Kidney (tissue), 14 donors: ENCODE measurements around the gene ZNF764. TPM values are rescaled to one million over a fixed set of nuclear protein-coding genes. Genes with fewer than 3 reads are reported as not detected.

Experiments used
- DNase-seq, 5 donors: peaks; one replicate each; pipeline ENCODE4 v3.0.0-alpha.2; 2013 to 2020
- FAIRE-seq: peaks from 2 replicates; lab custom pipeline; 2012; peaks lifted over from hg19 to GRCh38; lab: Jason Lieb, UNC
- H3K27ac ChIP-seq, 2 donors: one replicate each; pipeline ENCODE4 v1.7.0; 2013; ENCODE audit warnings: low read depth in 2 of 2, low read length in 2 of 2, inconsistent platforms in 1 of 2
- H3K27me3 ChIP-seq: one replicate; pipeline ENCODE4 v1.7.1; 2013; ENCODE audit warnings: low read length, inconsistent platforms; ENCODE audit not compliant: control insufficient read depth, insufficient read depth
- H3K36me3 ChIP-seq, 3 donors: one replicate each; pipeline versions ENCODE4 v1.7.0 to v1.7.1; 2013; ENCODE audit warnings: low read length in 3 of 3, control low read depth in 1 of 3, inconsistent platforms in 1 of 3; ENCODE audit not compliant: insufficient read depth in 3 of 3, control insufficient read depth in 2 of 3
- H3K4me1 ChIP-seq, 3 donors: one replicate each; pipeline versions ENCODE4 v1.7.0 to v1.7.1; 2013; ENCODE audit warnings: low read length in 3 of 3, inconsistent platforms in 1 of 3, low read depth in 1 of 3; ENCODE audit not compliant: control insufficient read depth in 2 of 3, insufficient read depth in 2 of 3
- H3K4me3 ChIP-seq, 3 donors: one replicate each; pipeline versions ENCODE4 v1.7.0 to v1.8.1; 2013; ENCODE audit warnings: low read length in 3 of 3, control low read depth in 1 of 3, inconsistent platforms in 1 of 3
- H3K9ac ChIP-seq, 3 donors: one replicate each; pipeline versions ENCODE4 v1.7.0 to v1.7.1; 2013; ENCODE audit warnings: low read length in 3 of 3, control low read depth in 1 of 3, inconsistent platforms in 1 of 3
- H3K9me3 ChIP-seq, 3 donors: one replicate each; pipeline versions ENCODE4 v1.7.0 to v1.7.1; 2013; ENCODE audit warnings: low read length in 3 of 3, control low read depth in 1 of 3, inconsistent platforms in 1 of 3; ENCODE audit not compliant: control insufficient read depth in 2 of 3, insufficient read depth in 1 of 3
- intact Hi-C: fragments of 100-400 bp; cut with DNase I; formaldehyde crosslinking; loops from one replicate; pipeline ENCODE4 v1.11.1; 2022
- microRNA-seq: library from miRNA; unstranded; fragments of <30 nt; microRNA quantifications from one replicate; pipeline ENCODE4 v1.2.0, GENCODE V29; 2020
- polyA plus RNA-seq: library from polyadenylated mRNA; stranded (reverse); fragments of 350-450 nt; fragmentation: Illumina TruSeq; extraction: RNeasy Lipid Tissue Mini Kit (QIAGEN cat#74804); gene quantifications from one replicate; pipeline ENCODE4 v1.2.3, GENCODE V29; 2014; ENCODE audit warnings: low read depth, low replicate concordance; ENCODE audit not compliant: insufficient read depth
- total RNA-seq: library from RNA; stranded (reverse); fragmentation: NEBNext Ultra II Directional; extraction: Animal tissue kit (Norgen Biotek cat#: 25700); gene quantifications from one replicate; pipeline ENCODE4 v1.2.1, GENCODE V29; 2021
- TF ChIP-seq, protein P1 (sequence below): IDR thresholded peaks from 3 replicates; pipeline ENCODE4 v1.5.1; 2012; ENCODE audit warnings: mild to moderate bottlenecking, moderate library complexity, borderline replicate concordance; ENCODE audit not compliant: insufficient read depth; ENCODE audit errors: extremely low read depth
- donor health status: control.
- donor health status: control.
- donor health status: control.
- donor health status: control.
- donor health status: control.
- donor health status: DM: yes; HTN: yes; CAD: no.
- donor health status: Normal renal cell carcinoma (clear cell type).

Gene ZNF764
- total and polyA plus RNA-seq, 2 donors from 2014 or later, result 4.4 to 11.9 TPM

DNA sequence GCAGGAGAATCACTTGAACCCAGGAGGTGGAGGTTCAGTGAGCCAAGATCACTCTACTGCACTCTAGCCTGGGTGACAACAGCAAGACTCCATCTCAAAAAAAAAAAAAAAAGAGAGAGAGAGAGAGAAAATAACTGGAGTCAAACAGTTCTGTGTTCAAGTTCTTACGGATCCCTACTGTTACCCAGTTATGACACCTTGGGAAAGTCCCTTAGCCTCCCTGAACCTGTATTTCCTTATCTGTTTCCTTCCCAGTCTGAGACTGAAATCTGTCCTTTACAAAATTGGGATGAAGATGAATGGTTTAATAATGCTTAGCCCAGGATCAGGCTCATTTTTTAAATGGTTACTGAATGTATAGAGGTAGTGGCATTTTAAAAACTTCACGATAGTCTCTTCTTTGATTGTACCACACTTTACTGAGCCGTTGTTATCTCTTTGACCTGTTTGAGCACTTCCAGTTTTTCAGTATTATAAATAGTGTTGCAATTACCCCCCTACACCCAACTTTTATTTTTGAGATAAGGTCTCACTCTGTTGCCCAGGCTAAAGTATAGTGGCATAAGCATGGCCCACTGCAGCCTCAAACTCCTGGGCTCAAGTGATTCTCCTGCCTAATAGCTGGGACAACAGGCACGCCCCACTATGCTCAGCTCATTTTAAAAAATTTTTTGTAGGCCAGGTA lies 49.0 kb downstream of the ZNF764 start:
- no peak for DNase-seq
- Histone ChIP-seq H3K27ac (no peak overlapping the region), H3K36me3 (no peaks in the 10 kb centered on the region), H3K27me3 (no peaks in the 10 kb centered on the region), H3K9me3 (no peaks in the 10 kb centered on the region), H3K4me3 (no peak overlapping the region), H3K9ac (no peak overlapping the region), H3K4me1 (peaks cover 0 to 9% (median 0%) of the 10 kb centered on the region in 3 donors)
- FAIRE-seq, result no peak
- TF ChIP-seq, protein P1, sequence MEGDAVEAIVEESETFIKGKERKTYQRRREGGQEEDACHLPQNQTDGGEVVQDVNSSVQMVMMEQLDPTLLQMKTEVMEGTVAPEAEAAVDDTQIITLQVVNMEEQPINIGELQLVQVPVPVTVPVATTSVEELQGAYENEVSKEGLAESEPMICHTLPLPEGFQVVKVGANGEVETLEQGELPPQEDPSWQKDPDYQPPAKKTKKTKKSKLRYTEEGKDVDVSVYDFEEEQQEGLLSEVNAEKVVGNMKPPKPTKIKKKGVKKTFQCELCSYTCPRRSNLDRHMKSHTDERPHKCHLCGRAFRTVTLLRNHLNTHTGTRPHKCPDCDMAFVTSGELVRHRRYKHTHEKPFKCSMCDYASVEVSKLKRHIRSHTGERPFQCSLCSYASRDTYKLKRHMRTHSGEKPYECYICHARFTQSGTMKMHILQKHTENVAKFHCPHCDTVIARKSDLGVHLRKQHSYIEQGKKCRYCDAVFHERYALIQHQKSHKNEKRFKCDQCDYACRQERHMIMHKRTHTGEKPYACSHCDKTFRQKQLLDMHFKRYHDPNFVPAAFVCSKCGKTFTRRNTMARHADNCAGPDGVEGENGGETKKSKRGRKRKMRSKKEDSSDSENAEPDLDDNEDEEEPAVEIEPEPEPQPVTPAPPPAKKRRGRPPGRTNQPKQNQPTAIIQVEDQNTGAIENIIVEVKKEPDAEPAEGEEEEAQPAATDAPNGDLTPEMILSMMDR, result no peak
- intact Hi-C loops, result no loop called here

Small RNA genes lying within 50 kb of the gene (microRNA-seq; reads per million reads assigned to microRNA genes)
- gene MIR4518, result not detected

Other genes starting within 250 kb of the ZNF764 start
- gene CD2BP2, start 203.1 kb downstream of the ZNF764 start, total RNA-seq, result 68.1 TPM
- 61.8 TPM for gene CD2BP2, start 203.1 kb downstream of the ZNF764 start, polyA plus RNA-seq
- gene TBC1D10B, start 187.9 kb downstream of the ZNF764 start, total RNA-seq, result 32.7 TPM
- gene TBC1D10B, start 187.9 kb downstream of the ZNF764 start, polyA plus RNA-seq, result 30.1 TPM
- gene MYL11, start 183.6 kb downstream of the ZNF764 start, total RNA-seq, result not detected
- gene MYL11, start 183.6 kb downstream of the ZNF764 start, polyA plus RNA-seq, result 2.3 TPM
- 12.8 TPM for gene SEPTIN1, start 175.8 kb downstream of the ZNF764 start, total RNA-seq
- 5.0 TPM for gene SEPTIN1, start 175.8 kb downstream of the ZNF764 start, polyA plus RNA-seq
- 9.7 TPM for gene ZNF48, start 163.0 kb downstream of the ZNF764 start, total RNA-seq
- 6.9 TPM for gene ZNF48, start 163.0 kb downstream of the ZNF764 start, polyA plus RNA-seq
- 7.8 TPM for gene ZNF771, start 150.8 kb downstream of the ZNF764 start, total RNA-seq
- 14.8 TPM for gene ZNF771, start 150.8 kb downstream of the ZNF764 start, polyA plus RNA-seq
- 39.1 TPM for gene DCTPP1, start 128.3 kb downstream of the ZNF764 start, total RNA-seq
- 64.7 TPM for gene DCTPP1, start 128.3 kb downstream of the ZNF764 start, polyA plus RNA-seq
- 82.3 TPM for gene SEPHS2, start 112.5 kb downstream of the ZNF764 start, total RNA-seq
- 137 TPM for gene SEPHS2, start 112.5 kb downstream of the ZNF764 start, polyA plus RNA-seq
- gene ITGAL, start 85.6 kb downstream of the ZNF764 start, total RNA-seq, result 19.6 TPM
- gene ITGAL, start 85.6 kb downstream of the ZNF764 start, polyA plus RNA-seq, result 0.56 TPM
- gene ZNF768, start 31.8 kb downstream of the ZNF764 start, total RNA-seq, result 36.2 TPM
- gene ZNF768, start 31.8 kb downstream of the ZNF764 start, polyA plus RNA-seq, result 46.9 TPM
- 11.6 TPM for gene ZNF747, start 23.5 kb downstream of the ZNF764 start, total RNA-seq
- 10.1 TPM for gene ZNF747, start 23.5 kb downstream of the ZNF764 start, polyA plus RNA-seq
- 16.7 TPM for gene ZNF688, start 13.3 kb upstream of the ZNF764 start, total RNA-seq
- 32.7 TPM for gene ZNF688, start 13.3 kb upstream of the ZNF764 start, polyA plus RNA-seq
- 18.5 TPM for gene ZNF785, start 27.3 kb upstream of the ZNF764 start, total RNA-seq
- gene ZNF785, start 27.3 kb upstream of the ZNF764 start, polyA plus RNA-seq, result 6.3 TPM
- 9.0 TPM for gene ZNF689, start 52.0 kb upstream of the ZNF764 start, total RNA-seq
- gene ZNF689, start 52.0 kb upstream of the ZNF764 start, polyA plus RNA-seq, result 3.9 TPM
- gene PRR14, start 92.6 kb upstream of the ZNF764 start, total RNA-seq, result 51.6 TPM
- 44.2 TPM for gene PRR14, start 92.6 kb upstream of the ZNF764 start, polyA plus RNA-seq
- gene FBRS, start 100.1 kb upstream of the ZNF764 start, total RNA-seq, result 66.2 TPM
- 26.3 TPM for gene FBRS, start 100.1 kb upstream of the ZNF764 start, polyA plus RNA-seq
- gene SRCAP, start 140.8 kb upstream of the ZNF764 start, total RNA-seq, result 71.9 TPM
- 1.6 TPM for gene SRCAP, start 140.8 kb upstream of the ZNF764 start, polyA plus RNA-seq
- 27.8 TPM for gene PHKG2, start 190.1 kb upstream of the ZNF764 start, total RNA-seq
- 34.9 TPM for gene PHKG2, start 190.1 kb upstream of the ZNF764 start, polyA plus RNA-seq
- 12.2 TPM for gene CFAP119, start 203.7 kb upstream of the ZNF764 start, total RNA-seq
- gene CFAP119, start 203.7 kb upstream of the ZNF764 start, polyA plus RNA-seq, result 13.5 TPM
- gene RNF40, start 203.9 kb upstream of the ZNF764 start, total RNA-seq, result 109 TPM
- gene RNF40, start 203.9 kb upstream of the ZNF764 start, polyA plus RNA-seq, result 74.3 TPM
- 19.8 TPM for gene ZNF629, start 228.8 kb upstream of the ZNF764 start, total RNA-seq
- gene ZNF629, start 228.8 kb upstream of the ZNF764 start, polyA plus RNA-seq, result 8.1 TPM